ENCODE data around the gene BTBD6. TPM values are rescaled to one million over a fixed set of nuclear protein-coding genes. Genes with fewer than 3 reads are reported as not detected.

BTBD6 gene
- total and polyA plus RNA-seq, 2 donors (not counting 3 experiments of a cell fraction or from before 2014, with no cell fraction given): 63.1 to 65.0 TPM

- peaks cover 15% of the 10 kb centered on the region for H3K79me2 ChIP-seq (ENCODE audit: control insufficient read depth, insufficient read depth, low read length)
- H3K4me3 ChIP-seq (replicated peaks in 1 of 3; ENCODE audit: insufficient read depth in 1 of 3, low read depth in 1 of 3, low read length in 3 of 3): no peak overlapping the region
- no TSS peak for BruUV-seq (replicated peaks)
- dilution Hi-C loops (cut with MboI; ENCODE audit: extremely low pct_ligation_motif_present, low sequenced_read_pairs) (no loop called here), intact Hi-C loops (cut with micrococcal nuclease) (loop anchor here (10.0 kb wide), 1 partner anchor 47 kb away; no protein-coding TSS in a partner anchor)
- FAIRE-seq (no peak), DNase-seq (ENCODE audit: low read depth, low spot score) (no peak)
- H3K27ac ChIP-seq (ENCODE audit: insufficient read depth, low read depth, low read length): no peak overlapping the region
- no peak for TF ChIP-seq POLR2A (IDR thresholded peaks at IDR 0.05; ENCODE audit: low read depth, low read length)
- no peak for TF ChIP-seq EZH2 (IDR thresholded peaks at IDR 0.05; ENCODE audit: borderline replicate concordance, low read depth, low read length, severe bottlenecking)
- TF ChIP-seq CTCF (IDR thresholded peaks at IDR 0.05; ENCODE audit: extremely low read depth in 1 of 2, insufficient read depth in 1 of 2, low read depth in 1 of 2, low read length in 2 of 2): no peak
- TF ChIP-seq POLR2AphosphoS5 (IDR thresholded peaks at IDR 0.05; ENCODE audit: insufficient read depth, low read depth, low read length): no peak
- no peak for TF ChIP-seq JUN (IDR thresholded peaks at IDR 0.05; ENCODE audit: borderline replicate concordance, insufficient read depth, insufficient read length, low read depth)
- TF ChIP-seq, protein P1, sequence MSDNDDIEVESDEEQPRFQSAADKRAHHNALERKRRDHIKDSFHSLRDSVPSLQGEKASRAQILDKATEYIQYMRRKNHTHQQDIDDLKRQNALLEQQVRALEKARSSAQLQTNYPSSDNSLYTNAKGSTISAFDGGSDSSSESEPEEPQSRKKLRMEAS (IDR thresholded peaks at IDR 0.05; ENCODE audit: insufficient read depth, insufficient read length): no peak
- TF ChIP-seq FOS (IDR thresholded peaks at IDR 0.05; ENCODE audit: borderline replicate concordance, insufficient read depth, low read length): no peak
- TF ChIP-seq GATA2 (IDR thresholded peaks at IDR 0.05; ENCODE audit: insufficient read depth, insufficient read length, low read depth, low read length): no peak
- TF ChIP-seq MYC (IDR thresholded peaks at IDR 0.05; ENCODE audit: low read depth, low read length): no peak
- H4K20me1 ChIP-seq (replicated peaks; ENCODE audit: control insufficient read depth, extremely low read depth, insufficient read depth, low read length): no peaks in the 10 kb centered on the region
- H3K27me3 ChIP-seq (ENCODE audit: control insufficient read depth in 2 of 2, insufficient read depth in 2 of 2, low read length in 2 of 2): no peaks in the 10 kb centered on the region
- no peaks in the 10 kb centered on the region for H3K9me3 ChIP-seq (replicated peaks; ENCODE audit: control insufficient read depth, insufficient read depth, low read length)
- no peaks in the 10 kb centered on the region for H3K9me1 ChIP-seq (replicated peaks; ENCODE audit: control insufficient read depth, extremely low read depth, insufficient read depth, low read length)
- H3K4me1 ChIP-seq (ENCODE audit: control insufficient read depth, extremely low read depth, insufficient read depth, low read length): peaks cover 7% of the 10 kb centered on the region
- ChIA-PET POLR2A (no interaction called here), CTCF (no interaction called here)
- peaks cover 2 to 28% of the 10 kb centered on the region in 2 experiments for H3K36me3 ChIP-seq (ENCODE audit: control insufficient read depth in 2 of 2, extremely low read depth in 1 of 2, insufficient read depth in 2 of 2, low read length in 2 of 2)
- no peak overlapping the region for H3K4me2 ChIP-seq (ENCODE audit: insufficient read depth, low read length)
- no peak overlapping the region for H2AFZ ChIP-seq (ENCODE audit: low read depth, low read length)
- no peak overlapping the region for H3K9ac ChIP-seq (replicated peaks; ENCODE audit: extremely low read depth, insufficient read depth, low read length)
Observed at GRCh38 chr14:105251920-105252319, 3.6 kb downstream of the BTBD6 start.
